Measurements from ENCODE around the gene SH3TC1. TPM values are rescaled to one million over a fixed set of nuclear protein-coding genes. Genes with fewer than 3 reads are reported as not detected.

Gene SH3TC1
- total RNA-seq, 1 donor from 2014 or later, result 64.5 TPM

GRCh38 chr4:8168832-8169598 lies 30.1 kb upstream of the SH3TC1 start:
- H3K27me3 ChIP-seq, result no peaks in the 10 kb centered on the region
- intact Hi-C loops (cut with DNase I), result no loop called here
- H3K36me3 ChIP-seq, result no peaks in the 10 kb centered on the region
- H3K4me1 ChIP-seq, result no peaks in the 10 kb centered on the region
- H3K4me3 ChIP-seq, result no peak overlapping the region
- H3K9me3 ChIP-seq, result no peaks in the 10 kb centered on the region
- H3K27ac ChIP-seq, result no peak overlapping the region
- TF ChIP-seq CTCF (IDR thresholded peaks at IDR 0.05), result no peak
- DNase-seq (ENCODE audit: low spot score in 2 of 2), result no peak

GRCh38 chr4:8169763-8170162 lies 29.3 kb upstream of the SH3TC1 start:
- Histone ChIP-seq H3K9me3 (no peaks in the 10 kb centered on the region), H3K4me3 (no peak overlapping the region), H3K4me1 (no peaks in the 10 kb centered on the region), H3K36me3 (no peaks in the 10 kb centered on the region), H3K27me3 (no peaks in the 10 kb centered on the region), H3K27ac (no peak overlapping the region)
- TF ChIP-seq CTCF (IDR thresholded peaks at IDR 0.05), result no peak
- DNase-seq (ENCODE audit: low spot score in 2 of 2), result no peak
- intact Hi-C loops (cut with DNase I), result no loop called here

GRCh38 chr4:8170341-8170740 lies 28.7 kb upstream of the SH3TC1 start:
- DNase-seq (ENCODE audit: low spot score in 2 of 2), result no peak
- intact Hi-C loops (cut with DNase I), result no loop called here
- H3K36me3 ChIP-seq, result no peaks in the 10 kb centered on the region

GRCh38 chr4:8171266-8171665 lies 27.8 kb upstream of the SH3TC1 start:
- Histone ChIP-seq H3K27ac (no peak overlapping the region), H3K36me3 (no peaks in the 10 kb centered on the region), H3K9me3 (no peaks in the 10 kb centered on the region), H3K4me3 (no peak overlapping the region), H3K27me3 (no peaks in the 10 kb centered on the region), H3K4me1 (no peaks in the 10 kb centered on the region)
- intact Hi-C loops (cut with DNase I), result no loop called here
- TF ChIP-seq CTCF (IDR thresholded peaks at IDR 0.05), result no peak
- DNase-seq (ENCODE audit: low spot score in 2 of 2), result no peak

More at GRCh38 chr4:8170341-8170740, 28.7 kb upstream of the SH3TC1 start:
- H3K4me1 ChIP-seq, result no peaks in the 10 kb centered on the region
- H3K9me3 ChIP-seq, result no peaks in the 10 kb centered on the region
- H3K27ac ChIP-seq, result no peak overlapping the region
- no peak for TF ChIP-seq CTCF (IDR thresholded peaks at IDR 0.05)
- H3K27me3 ChIP-seq, result no peaks in the 10 kb centered on the region
- no peak overlapping the region for H3K4me3 ChIP-seq

GRCh38 chr4:8171984-8172924 lies 26.8 kb upstream of the SH3TC1 start:
- no peak for DNase-seq (ENCODE audit: low spot score in 2 of 2)
- H3K27me3 ChIP-seq, result no peaks in the 10 kb centered on the region
- no peaks in the 10 kb centered on the region for H3K4me1 ChIP-seq
- no peak for TF ChIP-seq CTCF (IDR thresholded peaks at IDR 0.05)
- no peaks in the 10 kb centered on the region for H3K36me3 ChIP-seq
- H3K27ac ChIP-seq, result no peak overlapping the region
- intact Hi-C loops (cut with DNase I), result no loop called here
- no peak overlapping the region for H3K4me3 ChIP-seq
- no peaks in the 10 kb centered on the region for H3K9me3 ChIP-seq
